T-helper 1 cell treated with Interleukin-12 subunit alpha and Interleukin-12 subunit beta and Interleukin-4 antibody, amounts not matched to agents 30 ng/mL and 1 ng/mL, for 36 hours (primary cell): Measurements from ENCODE around the gene ZNF207. TPM values are rescaled to one million over a fixed set of nuclear protein-coding genes. Genes with fewer than 3 reads are reported as not detected.
"Not testable (repeated sequence)": the region's sequence is repeated elsewhere in the genome, so short reads cannot be mapped to it uniquely, and the experiment has no call there.

Experiments used
- intact Hi-C: fragments of 100-400 bp; cut with micrococcal nuclease; formaldehyde crosslinking; loops from one replicate; pipeline ENCODE4 v1.15.1; 2024
- total RNA-seq: library from RNA; stranded (reverse); gene quantifications from 2 replicates; pipeline ENCODE4 v1.2.3, GENCODE V29; 2022

ZNF207 gene
- total RNA-seq, 1 donor from 2014 or later = 292 TPM

- intact Hi-C loops = no loop called here
These were observed 35.2 kb downstream of the ZNF207 start for GRCh38 chr17:32385121-32385520.

GRCh38 chr17:32385971-32386370 lies 36.0 kb downstream of the ZNF207 start:
- intact Hi-C loops = no loop called here

DNA sequence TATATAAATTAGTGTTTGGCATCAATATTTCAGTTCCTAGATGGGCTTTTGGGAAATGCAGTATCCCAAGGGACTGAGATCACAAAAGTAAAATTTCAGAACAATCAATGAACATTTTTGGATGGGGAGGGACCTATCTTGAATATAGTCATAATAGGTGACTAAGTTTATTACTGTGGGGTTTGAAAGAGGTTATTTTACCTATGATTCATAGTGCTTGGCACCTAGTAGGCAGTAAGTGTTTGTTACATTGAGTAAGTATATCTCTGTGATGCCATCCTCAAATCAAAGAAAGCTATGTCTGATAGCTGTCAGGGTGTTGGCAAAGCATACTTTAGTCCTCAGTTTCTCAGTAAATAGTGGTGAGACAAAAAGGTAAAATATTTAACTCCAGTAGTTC lies 36.9 kb downstream of the ZNF207 start:
- intact Hi-C loops = no loop called here

DNA sequence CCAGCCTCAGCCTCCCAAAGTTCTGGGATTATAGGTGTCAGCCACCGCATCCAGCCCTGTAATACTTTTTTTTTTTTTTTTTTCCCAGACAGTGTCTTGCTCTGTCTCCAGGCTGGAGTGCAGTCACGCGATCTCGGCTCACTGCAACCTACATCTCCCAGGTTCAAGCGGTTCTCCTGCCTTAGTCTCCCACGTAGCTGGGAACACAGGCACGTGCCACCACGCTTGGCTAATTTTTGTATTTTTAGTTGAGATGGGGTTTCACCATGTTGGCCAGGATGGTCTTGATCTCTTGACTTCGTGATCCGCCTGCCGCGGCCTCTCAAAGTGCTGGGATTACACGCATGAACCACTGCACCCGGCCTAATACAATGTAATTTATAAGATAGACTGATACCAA lies 38.2 kb downstream of the ZNF207 start:
- intact Hi-C loops = not testable (repeated sequence)

- intact Hi-C loops = no loop called here
These were observed 38.9 kb downstream of the ZNF207 start for GRCh38 chr17:32388613-32389459.

- intact Hi-C loops = no loop called here
These were observed 43.9 kb downstream of the ZNF207 start for GRCh38 chr17:32393904-32394303.

DNA sequence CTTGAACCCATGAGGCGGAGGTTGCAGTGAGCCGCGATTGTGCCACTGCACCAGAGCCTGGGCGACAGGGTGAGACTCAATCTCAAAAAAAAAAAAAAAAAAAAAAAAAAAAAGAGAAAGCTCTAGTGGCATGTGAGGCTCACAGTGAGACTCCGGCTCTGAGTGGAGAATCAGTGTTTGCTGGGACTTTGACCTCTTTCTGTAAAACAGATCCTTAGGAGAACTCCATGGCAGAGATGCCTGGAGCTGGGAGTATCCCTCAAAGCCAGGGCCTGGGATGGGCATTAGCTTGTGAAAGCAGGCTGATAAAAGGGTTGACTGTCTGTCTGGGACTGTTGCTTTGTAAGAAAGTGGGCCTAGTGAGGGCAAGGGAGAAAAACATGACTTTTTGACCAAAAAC lies 46.4 kb downstream of the ZNF207 start:
- intact Hi-C loops = no loop called here

- intact Hi-C loops = no loop called here
These were observed 49.0 kb downstream of the ZNF207 start for GRCh38 chr17:32398946-32399345.

DNA sequence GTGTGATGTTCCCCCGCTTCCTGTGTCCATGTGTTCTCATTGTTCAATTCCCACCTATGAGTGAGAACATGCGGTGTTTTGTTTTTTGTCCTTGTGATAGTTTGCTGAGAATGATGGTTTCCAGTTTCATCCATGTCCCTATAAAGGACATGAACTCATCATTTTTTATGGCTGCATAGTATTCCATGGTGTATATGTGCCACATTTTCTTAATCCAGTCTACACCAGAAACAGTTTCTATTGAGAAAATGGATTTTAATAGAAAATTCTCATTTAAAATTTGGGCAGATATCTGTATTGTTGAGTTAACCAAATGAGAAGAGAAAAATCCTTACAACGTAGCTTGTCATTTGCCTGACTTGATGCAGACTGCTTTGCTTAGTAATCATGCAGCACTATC lies 60.1 kb downstream of the ZNF207 start:
- intact Hi-C loops = not testable (repeated sequence)

DNA sequence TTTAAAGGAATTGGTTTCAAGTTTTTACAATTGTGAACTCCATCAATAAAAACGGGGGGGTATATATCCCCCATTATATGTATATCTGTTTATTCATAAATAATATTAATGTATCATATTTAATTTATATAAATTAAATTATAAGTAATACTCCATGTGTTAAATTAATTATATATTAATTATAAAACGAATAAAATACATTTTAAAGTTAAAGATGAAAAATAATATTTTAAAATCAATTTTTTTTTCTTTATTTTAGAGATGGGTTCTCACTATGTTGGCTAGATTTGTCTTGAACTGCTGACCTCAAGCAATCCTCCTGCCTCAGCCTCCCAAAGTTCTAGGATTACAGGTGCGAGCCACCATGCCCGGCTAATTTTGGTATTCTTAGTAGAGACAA lies 76.9 kb downstream of the ZNF207 start:
- intact Hi-C loops = no loop called here

DNA sequence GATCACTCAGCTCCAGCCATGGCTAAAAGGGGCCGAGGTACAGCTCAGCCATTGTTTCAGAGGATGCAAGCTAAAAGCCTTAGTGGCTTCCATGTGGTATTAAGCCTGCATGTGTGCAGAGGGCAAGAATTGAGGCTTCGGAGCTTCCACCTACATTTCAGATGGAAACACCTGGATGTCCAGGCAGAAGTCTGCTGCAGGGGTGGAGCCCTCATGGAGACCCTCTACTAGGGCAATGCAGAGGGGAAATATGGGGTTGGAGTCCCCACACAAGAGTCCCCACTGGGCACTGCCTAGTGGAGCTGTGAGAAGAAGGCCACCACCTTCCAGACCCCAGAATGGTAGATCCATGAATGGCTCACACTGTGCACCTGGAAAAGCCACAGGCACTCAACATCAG lies 79.6 kb downstream of the ZNF207 start:
- intact Hi-C loops = no loop called here

Other genes with a start within 250 kb of the ZNF207 start
- 27.6 and 28.1 TPM in 2 replicates for gene RHOT1, start 207.7 kb upstream of the ZNF207 start, total RNA-seq
- 0.07 and 0.32 TPM in 2 replicates for gene RHBDL3, start 84.3 kb upstream of the ZNF207 start, total RNA-seq
- gene C17orf75, start 8.0 kb upstream of the ZNF207 start, total RNA-seq = 24.6 and 31.6 TPM in 2 replicates
- 133 and 145 TPM in 2 replicates for gene PSMD11, start 94.4 kb downstream of the ZNF207 start, total RNA-seq
- 3.5 and 3.9 TPM in 2 replicates for gene CDK5R1, start 136.8 kb downstream of the ZNF207 start, total RNA-seq